ENCODE results near the gene IFNE.

The IFNE gene, protein sequence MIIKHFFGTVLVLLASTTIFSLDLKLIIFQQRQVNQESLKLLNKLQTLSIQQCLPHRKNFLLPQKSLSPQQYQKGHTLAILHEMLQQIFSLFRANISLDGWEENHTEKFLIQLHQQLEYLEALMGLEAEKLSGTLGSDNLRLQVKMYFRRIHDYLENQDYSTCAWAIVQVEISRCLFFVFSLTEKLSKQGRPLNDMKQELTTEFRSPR

DNA sequence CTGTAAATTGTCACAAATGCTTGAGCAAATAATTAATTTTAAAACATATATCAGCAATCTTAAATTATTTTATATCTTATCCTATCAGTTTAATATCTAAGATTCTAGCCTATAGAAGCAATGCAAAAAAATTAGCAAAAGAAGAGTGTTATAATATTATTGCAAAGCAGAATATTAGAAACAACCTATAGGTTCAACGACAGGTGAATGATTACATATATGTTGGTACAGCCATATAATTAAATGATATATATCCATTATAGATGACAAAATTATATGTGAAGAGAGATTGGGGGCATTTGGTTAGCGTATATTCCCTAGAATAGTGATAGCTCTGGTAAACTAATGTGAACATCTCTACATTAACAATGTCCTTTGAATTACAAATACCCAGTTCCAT lies at the start of gene IFNE:
TSS of gene IFNE (minus strand) at position 101 of the 400 bp plus-strand sequence. CDS start 619 bp downstream, outside the sequence.
- no peak for DNase-seq (ENCODE audit: low read depth in 2 of 2)

DNA sequence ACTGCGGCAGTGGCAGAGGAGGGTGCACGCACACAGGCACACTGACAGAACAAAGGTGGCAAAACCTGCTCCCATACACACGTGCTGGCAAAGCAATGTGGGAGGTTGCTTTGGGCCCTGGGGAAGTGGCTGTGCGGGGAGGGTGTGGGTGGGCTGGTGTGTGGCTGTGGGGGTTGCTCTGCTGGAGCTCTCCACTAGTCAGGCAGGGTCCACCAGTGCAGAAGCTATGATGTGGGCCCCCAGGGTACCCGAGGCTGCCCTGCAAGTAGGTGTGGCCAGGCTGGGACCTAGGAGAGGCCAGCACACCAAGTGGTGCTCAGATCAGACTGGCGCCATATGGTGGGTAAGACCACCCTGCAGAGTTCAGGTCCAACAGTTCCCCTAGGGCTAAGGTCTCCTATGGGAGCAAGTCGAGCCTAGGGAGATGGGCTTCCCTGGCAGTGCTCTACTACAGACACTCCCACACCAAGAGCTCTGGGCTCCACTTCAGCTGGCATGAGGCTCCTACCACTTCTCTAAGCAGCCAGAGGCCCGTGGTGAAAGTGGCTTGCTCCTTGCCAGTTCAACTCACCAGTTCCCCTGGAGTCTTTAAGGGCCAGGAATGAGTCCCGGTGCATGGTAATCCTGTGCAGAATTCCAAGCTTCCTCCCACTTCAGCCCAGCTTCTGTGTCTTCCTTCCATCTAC lies 46.2 kb upstream of the IFNE start:
- DNase-seq (ENCODE audit: low read depth in 2 of 2): no peak

DNA sequence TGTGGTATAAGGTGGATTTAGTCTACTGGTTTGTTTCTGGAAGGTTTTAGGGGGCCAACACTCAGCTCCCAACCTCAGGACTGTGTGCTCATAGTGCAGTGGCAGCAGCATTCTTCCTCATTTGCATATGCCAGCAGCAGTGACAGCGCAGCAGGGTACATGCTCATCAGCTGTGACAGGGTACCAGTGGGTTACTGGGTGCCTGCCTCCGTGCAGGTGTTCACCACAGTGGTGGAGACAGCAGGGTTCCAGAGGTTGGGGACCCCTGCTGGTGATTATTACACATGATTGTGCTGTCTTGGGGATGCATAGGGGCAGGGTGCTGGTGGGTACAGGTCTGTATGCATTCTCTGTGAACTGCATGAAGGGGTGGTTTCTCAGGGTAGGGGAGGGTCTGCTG lies 45.5 kb upstream of the IFNE start:
- no peak for DNase-seq (ENCODE audit: low read depth in 2 of 2)

DNA sequence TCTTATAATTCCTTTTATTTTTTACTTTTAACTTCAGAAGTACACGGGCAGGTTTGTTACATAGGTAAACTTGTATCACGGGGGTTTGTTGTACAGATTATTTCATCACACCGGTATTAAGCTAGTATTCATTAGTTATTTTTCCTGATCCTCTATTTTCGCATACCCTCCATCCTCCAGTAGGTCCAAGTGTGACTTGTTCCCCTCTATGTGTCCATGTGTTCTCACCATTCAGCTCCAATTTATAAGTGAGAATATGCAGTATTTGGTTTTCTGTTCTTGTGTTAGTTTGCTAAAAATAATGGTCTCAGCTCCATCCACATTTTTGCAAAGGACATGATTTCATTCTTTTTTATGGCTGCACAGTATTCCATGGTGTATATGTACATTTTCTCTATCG lies 43.1 kb upstream of the IFNE start:
- no peak for DNase-seq (ENCODE audit: low read depth in 2 of 2)

DNA sequence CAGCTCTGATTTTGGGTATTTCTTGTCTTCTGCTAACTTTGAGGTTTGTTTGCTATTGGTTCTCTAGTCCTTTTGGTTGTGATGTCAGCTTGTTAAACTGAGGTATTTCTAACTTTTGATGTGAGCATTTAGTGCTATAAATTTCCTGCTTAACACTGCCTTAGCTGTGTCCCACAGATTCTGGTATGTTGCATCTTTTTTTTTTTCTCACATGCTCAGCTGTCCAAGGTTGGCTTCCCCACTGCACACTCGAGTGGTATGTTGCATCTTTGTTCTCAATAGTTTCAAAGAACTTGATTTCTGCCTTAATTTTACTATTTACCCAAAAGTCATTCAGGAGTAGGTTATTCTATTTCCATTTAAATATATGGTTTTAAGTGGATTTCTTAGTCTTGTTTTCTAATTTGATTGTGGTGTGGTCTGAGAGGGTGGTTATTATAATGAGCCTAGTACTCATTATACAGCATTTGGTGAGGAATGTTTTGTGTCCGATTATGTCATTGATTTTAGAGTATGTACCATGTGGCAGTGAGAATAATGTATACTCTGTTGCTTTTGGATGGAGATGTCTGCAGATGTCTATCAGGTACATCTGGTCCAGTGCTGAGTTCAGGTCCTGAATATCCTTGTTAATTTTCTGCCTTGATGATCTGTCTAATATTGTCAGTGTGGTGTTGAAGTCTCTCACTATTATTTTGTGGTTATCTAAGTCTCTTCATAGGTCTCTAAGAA lies 42.2 kb upstream of the IFNE start:
- no peak for DNase-seq (ENCODE audit: low read depth in 2 of 2)

DNA sequence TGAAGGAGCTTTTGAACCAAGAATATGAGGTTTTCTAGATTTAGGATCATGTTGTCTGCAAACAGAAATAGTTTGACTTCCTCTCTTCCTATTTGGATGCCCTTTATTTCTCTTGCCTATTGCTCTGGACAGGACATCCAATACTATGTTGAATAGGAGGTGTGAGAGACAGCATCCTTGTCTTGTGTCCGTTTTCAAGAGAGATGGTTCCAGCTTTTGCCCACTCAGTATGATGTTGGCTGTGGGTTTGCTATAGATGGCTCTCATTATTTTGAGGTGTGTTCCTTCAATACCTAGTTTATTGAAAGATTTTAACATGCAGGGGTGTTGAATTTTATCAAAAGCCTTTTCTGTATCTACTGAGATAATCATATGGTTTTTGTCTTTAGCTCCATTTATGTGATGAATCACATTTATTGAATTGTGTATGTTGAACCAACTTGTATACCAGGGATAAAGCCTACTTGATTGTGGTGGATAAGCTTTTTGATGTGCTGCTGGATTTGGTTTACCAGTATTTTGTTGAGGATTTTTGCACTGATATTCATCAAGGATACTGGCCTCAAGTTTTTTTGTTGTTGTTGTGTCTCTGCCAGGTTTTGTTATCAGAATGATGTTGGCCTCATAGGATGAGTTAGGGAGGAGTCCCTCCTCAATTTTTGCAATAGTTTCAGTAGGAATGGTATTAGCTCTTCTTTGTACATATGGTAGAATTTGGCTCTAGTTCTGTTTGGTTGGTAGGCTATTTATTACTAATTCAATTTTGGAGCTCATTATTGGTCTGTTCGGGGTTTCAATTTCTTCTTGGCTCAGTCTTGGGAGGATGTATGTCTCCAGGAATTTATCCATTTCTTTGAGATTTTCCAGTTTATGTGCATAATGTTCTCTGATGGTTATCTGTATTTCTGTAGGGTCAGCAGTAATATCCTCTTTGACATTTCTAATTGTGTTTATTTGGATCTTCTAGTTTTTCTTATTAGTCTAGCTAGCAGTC lies 41.2 kb upstream of the IFNE start:
- DNase-seq (ENCODE audit: low read depth in 2 of 2): no peak

DNA sequence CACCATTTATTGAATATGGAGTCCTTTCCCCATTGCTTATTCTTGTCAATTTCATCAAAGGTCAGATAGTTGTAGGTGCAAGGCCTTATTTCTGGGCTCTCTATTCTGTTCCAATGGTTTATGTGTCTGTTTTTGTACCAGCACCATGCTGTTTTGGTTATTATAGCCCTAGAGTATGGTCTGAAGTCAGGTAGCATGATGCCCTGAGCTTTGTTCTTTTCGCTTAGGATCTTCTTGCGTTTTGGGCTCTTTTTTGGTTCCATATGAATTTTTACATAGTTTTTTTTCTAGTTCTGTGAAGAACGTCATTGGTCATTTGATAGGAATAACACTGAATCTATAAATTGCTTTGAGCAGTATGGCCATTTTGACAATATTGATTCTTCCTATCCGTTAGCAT lies 40.2 kb upstream of the IFNE start:
- no peak for DNase-seq (ENCODE audit: low read depth in 2 of 2)

DNA sequence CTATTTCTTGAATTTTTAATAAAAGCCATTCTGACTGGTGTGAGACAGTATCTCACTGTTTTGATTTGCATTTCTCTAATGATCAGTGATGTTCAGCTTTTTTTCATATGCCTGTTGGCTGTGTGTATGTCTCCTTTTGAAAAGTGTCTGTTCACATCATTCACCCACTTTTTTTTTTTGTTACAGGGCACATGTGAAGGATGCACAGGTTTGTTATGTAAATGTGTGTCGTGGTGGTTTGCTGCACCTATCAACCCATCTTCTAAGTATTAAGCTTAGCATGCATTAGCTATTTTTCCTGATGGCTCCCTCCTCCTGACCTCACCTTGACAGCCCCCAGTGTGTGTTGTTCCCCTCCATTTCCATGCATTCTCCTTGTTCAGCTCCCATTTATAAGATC lies 39.3 kb upstream of the IFNE start:
- DNase-seq (ENCODE audit: low read depth in 2 of 2): no peak

DNA sequence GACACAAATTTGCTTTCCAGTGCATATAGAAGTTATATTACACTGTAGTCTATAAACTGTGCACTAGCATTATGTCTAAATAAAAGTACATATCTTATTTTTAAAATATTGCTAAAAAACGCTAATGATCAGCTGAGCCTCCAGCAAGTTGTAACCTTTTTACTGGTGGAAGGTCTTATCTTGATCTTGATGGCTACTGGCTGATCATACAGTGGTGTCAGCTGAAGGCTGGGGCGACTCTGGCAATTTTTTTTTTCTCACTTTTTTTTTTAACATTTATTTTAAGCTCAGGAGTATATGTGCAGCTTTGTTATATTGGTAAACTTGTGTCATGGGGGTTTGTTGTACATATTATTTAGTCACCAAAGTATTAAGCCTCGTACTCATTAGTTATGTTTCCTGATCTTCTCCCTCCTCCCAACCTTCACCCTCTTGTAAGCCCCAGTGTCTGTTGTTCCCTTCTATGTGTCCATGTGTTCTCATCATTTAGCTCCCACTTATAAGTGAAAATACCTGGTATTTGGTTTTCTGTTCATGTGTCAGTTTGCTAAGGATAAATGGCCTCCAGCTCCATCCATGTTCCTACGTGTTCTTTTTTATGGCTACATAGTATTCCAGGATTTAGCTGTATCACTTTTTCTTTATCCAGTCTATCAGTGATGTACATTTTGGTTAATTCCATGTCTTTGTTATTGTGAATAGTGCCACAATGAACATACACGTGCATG lies 38.6 kb upstream of the IFNE start:
- DNase-seq (ENCODE audit: low read depth in 2 of 2): no peak

DNA sequence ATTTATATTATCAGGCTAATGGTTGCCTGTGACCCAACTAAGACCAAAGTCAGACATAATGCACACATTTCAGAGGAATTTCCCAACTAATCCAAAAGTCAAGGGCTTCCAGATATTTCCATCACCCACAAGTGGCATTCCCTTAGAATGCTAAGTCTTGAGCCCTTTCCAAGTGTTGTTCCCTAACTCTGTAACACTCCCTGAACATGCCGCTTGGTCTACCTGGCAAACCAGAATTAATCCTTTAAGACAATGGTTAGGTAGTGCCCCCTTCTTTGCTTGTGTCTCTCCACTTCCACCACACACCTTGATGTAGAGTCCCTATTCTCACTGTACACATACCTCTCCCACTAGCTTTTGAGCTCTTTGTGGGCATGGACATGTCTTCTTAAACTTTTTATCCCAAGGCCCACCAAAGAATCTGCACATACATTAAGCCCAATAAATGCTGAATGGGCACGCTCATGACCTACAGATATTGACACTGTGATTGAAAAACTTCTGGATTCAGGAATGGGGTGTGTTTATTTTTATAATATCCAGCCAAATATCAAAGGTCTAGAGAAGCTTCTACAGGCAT lies 37.8 kb upstream of the IFNE start:
- DNase-seq (ENCODE audit: low read depth in 2 of 2): no peak

DNA sequence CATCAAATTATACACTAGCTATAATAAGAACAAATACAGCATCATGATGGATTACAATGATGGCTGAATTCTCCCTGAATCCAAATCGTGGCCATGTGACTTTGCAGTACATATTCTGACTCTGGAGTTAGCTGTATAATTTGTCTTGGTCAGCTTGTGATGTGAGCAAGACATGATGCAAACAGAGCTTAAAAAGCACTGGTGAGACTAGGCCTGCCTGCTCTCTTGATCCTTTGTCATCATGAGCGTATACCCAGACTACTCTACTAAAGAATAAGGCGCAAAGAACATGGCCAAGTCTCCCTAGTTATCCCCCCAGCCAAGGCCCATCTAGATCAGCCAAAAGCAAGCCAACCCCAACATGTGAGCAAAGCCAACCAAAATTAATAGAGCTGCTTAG lies 34.7 kb upstream of the IFNE start:
- DNase-seq (ENCODE audit: low read depth in 2 of 2): no peak

DNA sequence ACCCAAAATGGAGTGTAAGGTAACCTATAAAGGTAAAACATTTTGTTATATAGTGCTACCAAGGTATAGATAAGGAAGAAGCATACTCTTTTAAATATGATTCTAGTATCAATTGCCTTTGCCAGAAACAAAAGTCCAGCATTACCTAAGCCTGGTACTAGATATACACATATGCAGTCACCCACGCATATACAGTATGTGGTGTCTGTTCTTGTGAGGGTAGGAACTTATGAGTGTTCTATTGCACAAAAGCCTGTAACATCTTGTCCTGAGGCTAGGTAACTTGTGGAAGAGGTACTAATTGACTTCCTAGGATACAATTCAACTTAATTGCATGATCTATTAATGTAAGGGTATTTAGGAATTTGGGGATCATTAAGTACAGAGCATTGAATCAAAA lies 31.3 kb upstream of the IFNE start:
- no peak for DNase-seq (ENCODE audit: low read depth in 2 of 2)

DNA sequence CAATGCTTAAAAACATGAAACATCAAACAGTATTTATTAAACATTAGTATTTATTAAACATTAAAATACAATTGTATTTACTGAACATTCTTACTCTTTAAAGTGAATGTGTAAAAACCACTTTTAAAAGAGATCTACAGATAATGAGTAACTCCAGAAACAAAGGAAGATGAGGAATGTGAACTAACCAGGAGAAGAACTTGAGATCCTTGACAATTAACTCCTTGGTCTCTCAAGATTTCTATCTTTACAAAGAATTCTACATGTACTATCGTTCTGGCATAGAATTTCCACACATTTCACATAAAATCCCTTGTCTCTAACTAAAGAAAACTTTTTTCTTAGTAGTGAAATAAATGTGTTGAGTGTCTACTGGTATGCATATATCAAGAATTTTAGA lies 28.7 kb upstream of the IFNE start:
- DNase-seq (ENCODE audit: low read depth in 2 of 2): no peak

DNA sequence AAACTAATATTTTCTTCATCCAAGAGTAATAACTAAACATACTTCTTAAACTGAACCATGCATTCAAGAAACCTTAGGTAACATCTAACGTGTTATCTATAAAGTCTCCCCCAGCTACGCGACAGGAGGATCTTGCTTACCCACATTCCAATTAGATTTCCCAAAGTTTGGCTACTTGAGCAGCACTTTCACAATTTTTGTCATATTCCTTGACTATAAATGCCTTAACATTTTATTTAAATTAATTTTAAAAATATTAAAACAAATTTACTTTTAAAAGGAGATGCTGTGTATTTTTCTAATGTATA lies 25.3 kb upstream of the IFNE start:
- no peak for DNase-seq (ENCODE audit: low read depth in 2 of 2)

DNA sequence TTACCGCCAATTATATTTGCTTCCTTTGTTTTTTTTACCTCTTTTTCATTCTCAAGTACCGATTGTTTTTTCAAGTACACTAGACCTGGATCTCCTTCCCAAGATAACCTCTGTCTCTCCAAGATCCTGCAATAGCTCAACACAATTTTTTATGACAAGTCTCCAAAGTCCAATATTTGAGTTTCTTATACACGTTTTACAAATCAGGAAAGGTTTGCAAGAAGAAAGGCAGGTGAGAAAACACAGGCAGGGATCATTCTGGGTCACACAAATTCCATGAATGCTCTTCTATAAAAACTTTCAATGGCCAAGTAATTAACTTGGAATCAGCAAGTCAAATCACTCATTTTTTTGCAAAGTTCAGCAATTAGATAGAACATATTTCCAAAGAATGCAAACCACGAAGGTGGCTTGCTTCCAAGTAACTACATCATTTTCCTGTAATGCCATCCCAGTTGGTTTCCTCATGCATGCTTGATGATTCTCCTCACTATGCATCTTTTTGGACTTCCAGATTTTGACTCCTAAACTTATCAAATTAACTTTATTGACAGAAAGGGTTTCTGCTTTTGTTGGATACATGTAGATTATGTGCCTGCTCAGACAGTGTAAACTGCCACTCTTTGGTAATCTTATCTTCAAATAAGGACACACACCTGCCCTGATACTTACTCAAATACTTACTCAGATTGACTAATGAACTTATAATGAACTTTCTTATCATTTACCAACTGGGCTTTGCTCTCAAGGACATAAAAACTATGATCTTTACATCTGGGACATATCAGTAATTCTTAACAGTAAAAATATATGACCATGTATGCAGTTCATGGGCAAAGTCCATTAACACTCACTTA lies 24.7 kb upstream of the IFNE start:
- DNase-seq (ENCODE audit: low read depth in 2 of 2): no peak

DNA sequence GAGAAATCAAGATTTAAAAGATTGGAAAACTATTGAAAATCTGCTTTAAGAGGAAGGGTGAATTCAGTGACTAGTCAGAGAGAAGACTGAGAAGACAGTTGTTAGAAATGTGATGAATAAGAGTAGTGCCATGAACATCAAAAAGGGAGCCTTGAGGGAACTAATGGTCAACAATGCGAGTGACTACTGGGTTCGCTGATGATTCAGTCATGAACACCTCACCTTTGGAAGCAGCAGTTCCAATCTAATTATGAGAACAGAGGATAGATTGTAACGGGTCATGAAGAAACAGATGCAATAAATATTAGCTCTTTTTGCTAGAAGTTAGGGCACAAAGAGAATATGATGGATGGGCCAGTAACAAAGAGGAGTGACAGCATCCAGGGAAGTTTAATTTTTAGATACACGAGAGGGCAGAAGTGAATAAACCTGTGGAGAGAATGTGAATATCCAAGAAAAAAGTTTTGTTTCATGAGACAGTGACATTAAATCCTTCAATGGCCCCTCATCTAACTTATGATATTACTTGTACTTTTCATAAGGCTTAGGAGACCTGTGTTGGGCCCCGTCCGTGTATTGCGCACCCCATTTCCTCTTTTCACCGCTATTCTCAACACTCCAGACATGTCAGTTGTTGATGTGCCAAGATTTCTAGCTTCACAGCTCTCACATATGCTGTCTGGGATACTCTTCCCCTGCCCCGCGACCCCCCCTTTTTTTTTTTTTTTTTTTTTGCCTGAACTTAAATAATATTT lies 23.5 kb upstream of the IFNE start:
- no peak for DNase-seq (ENCODE audit: low read depth in 2 of 2)

DNA sequence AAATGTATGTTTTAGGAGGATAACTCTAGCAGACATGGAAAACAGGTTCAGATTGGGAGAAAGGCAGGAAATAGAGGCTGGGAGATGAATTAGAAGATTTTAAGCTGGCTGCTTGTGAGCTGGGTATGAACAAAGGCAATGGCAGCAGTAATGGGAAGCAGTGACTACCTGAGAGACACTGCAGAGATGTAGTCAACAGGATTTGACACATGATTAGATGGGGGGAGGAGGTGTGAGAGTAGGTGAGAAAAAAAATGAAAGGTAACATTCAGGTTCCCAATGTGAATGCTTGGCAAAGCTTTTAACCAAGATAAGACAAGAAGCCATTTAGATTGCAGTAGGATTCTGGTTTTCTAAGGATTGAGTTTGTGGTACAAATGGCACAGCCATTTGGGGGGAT lies 22.8 kb upstream of the IFNE start:
- no peak for DNase-seq (ENCODE audit: low read depth in 2 of 2)

DNA sequence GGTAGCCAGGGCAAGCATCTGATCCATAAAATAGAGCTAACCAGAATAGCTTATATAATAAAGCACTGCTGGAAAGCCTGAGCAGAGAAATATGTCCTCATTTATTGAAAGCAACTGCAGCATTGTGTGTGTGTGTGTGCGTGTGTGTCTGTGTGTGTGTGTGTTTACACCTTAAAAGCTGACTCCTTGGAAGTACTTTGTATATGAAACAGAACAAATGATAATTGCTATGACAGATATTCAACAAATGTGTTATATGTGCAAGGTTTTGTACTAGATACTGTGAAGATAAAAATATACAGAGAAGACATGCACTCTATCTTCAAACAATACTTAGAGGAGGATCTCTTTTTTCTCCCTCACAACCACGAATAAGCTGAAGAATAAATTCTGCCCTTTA lies 22.0 kb upstream of the IFNE start:
- no peak for DNase-seq (ENCODE audit: low read depth in 2 of 2)

DNA sequence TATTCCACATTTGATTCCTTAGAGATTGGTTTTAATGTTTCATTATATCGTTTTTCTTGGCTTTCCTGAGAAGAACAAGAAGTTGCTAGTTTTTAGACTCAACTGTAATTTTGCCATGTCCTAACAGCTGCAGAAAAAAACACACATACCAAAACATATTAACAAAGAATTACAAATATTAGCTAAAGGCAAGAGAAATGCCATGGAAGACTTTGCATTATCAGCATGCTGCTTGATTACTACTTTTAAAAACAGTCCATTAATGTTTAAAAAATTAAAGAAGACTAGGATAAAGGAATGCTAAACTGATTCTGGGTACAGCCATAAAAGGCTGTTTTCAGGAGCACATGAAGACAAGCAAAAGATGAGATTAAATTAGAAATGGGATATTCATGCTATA lies 20.5 kb upstream of the IFNE start:
- no peak for DNase-seq (ENCODE audit: low read depth in 2 of 2)
